IMR-90 (cell line): Measurements from ENCODE around the gene METRNL. TPM values are rescaled to one million over a fixed set of nuclear protein-coding genes. Genes with fewer than 3 reads are reported as not detected.

ENCODE experiments used
- ATAC-seq: fragments of 200-7000 bp; cut with Tn5 transposase; 2 replicates; pipeline ENCODE4 v1.9.1; 2020; ENCODE audit warnings: low read depth, mild to moderate bottlenecking, moderate library complexity
- BruUV-seq: library from RNA; stranded (reverse); fragments of 400-500 nt; replicated peaks from 2 replicates; lab custom pipeline; 2021; lab: Mats Ljungman, UMichigan
- CTCF ChIA-PET: fragments of 300-600 bp; formaldehyde crosslinking; extraction: SDS; loops from one replicate; lab custom pipeline; 2021; ENCODE audit warnings: antibody characterized with exemption; lab: Yijun Ruan, JAX
- POLR2A ChIA-PET: fragments of 300-600 bp; sonication (Branson Sonifier 250); formaldehyde crosslinking; loops from one replicate; lab custom pipeline; 2022; ENCODE audit warnings: antibody characterized with exemption; ENCODE audit not compliant: unreplicated experiment; lab: Charles Lee
- DNase-seq: peaks from one replicate; pipeline ENCODE4 v3.0.0; 2013
- H2AFZ ChIP-seq: replicated peaks from 2 replicates; pipeline ENCODE3; 2013; ENCODE audit warnings: low read length, mild to moderate bottlenecking; ENCODE audit not compliant: poor library complexity
- H2AK5ac ChIP-seq: 2 replicates; pipeline ENCODE4 v1.6.1; 2013; ENCODE audit warnings: low read depth, low read length, inconsistent platforms
- H2AK9ac ChIP-seq: replicated peaks from 2 replicates; pipeline ENCODE3; 2013; ENCODE audit warnings: mild to moderate bottlenecking, low read depth, low read length, moderate library complexity; ENCODE audit not compliant: poor library complexity
- H2BK120ac ChIP-seq: 2 replicates; pipeline ENCODE4 v1.6.1; 2013; ENCODE audit warnings: low read depth, low read length, inconsistent platforms
- H2BK15ac ChIP-seq: 3 replicates; pipeline ENCODE4 v1.6.1; 2013; ENCODE audit warnings: low read depth, low read length, inconsistent platforms
- H2BK20ac ChIP-seq: 2 replicates; pipeline ENCODE4 v1.6.1; 2013; ENCODE audit warnings: low read depth, mild to moderate bottlenecking, inconsistent platforms, low read length, moderate library complexity
- H2BK5ac ChIP-seq: 2 replicates; pipeline ENCODE4 v1.6.1; 2013; ENCODE audit warnings: mild to moderate bottlenecking, low read depth, low read length, inconsistent platforms; ENCODE audit not compliant: poor library complexity, severe bottlenecking
- H3K14ac ChIP-seq: replicated peaks from 2 replicates; pipeline ENCODE4 v1.6.1; 2013; ENCODE audit warnings: low read depth, low read length, inconsistent platforms
- H3K18ac ChIP-seq: 2 replicates; pipeline ENCODE4 v1.6.1; 2013; ENCODE audit warnings: low read depth, low read length, control low read depth
- H3K23ac ChIP-seq: 2 replicates; pipeline ENCODE4 v1.6.1; 2013; ENCODE audit warnings: low read depth, low read length, inconsistent platforms
- H3K27ac ChIP-seq: 2 replicates; pipeline ENCODE4 v1.5.1; 2013; ENCODE audit warnings: mild to moderate bottlenecking, control low read depth, low read length; ENCODE audit not compliant: insufficient read depth
- H3K27me3 ChIP-seq: 2 replicates; pipeline ENCODE4 v1.6.1; 2013; ENCODE audit warnings: low read length; ENCODE audit not compliant: control insufficient read depth, insufficient read depth
- H3K36me3 ChIP-seq: 2 replicates; pipeline ENCODE4 v1.6.1; 2013; ENCODE audit warnings: low read length, mixed read lengths; ENCODE audit not compliant: control insufficient read depth, insufficient read depth
- H3K4ac ChIP-seq: 2 replicates; pipeline ENCODE4 v1.6.1; 2013; ENCODE audit warnings: low read depth, low read length, inconsistent platforms
- H3K4me1 ChIP-seq: 2 replicates; pipeline ENCODE4 v1.6.1; 2013; ENCODE audit warnings: low read length, mixed read lengths; ENCODE audit not compliant: control insufficient read depth, insufficient read depth
- H3K4me2 ChIP-seq: 2 replicates; pipeline ENCODE4 v1.6.1; 2013; ENCODE audit warnings: low read depth, mild to moderate bottlenecking, control low read depth, low read length, moderate library complexity
- H3K4me3 ChIP-seq: 2 replicates; pipeline ENCODE4 v1.5.1; 2013; ENCODE audit warnings: low read depth, mild to moderate bottlenecking, control low read depth, low read length, moderate library complexity; ENCODE audit not compliant: insufficient read depth
- H3K56ac ChIP-seq: 2 replicates; pipeline ENCODE4 v1.6.1; 2013; ENCODE audit warnings: low read length, inconsistent platforms; ENCODE audit not compliant: insufficient read depth; ENCODE audit errors: extremely low read depth
- H3K79me1 ChIP-seq, 2 experiments: 2 replicates each; pipeline ENCODE4 v1.6.1; 2013; ENCODE audit warnings: low read length in 2 of 2, inconsistent platforms in 1 of 2, low read depth in 1 of 2
- H3K9ac ChIP-seq: 2 replicates; pipeline ENCODE4 v1.6.1; 2013; ENCODE audit warnings: low read depth, low read length, control low read depth
- H3K9me1 ChIP-seq: 2 replicates; pipeline ENCODE4 v1.6.1; 2013; ENCODE audit warnings: low read length, inconsistent platforms; ENCODE audit not compliant: insufficient read depth
- H3K9me3 ChIP-seq: 2 replicates; pipeline ENCODE4 v1.6.1; 2013; ENCODE audit warnings: low read length; ENCODE audit not compliant: control insufficient read depth, insufficient read depth
- H4K20me1 ChIP-seq: 2 replicates; pipeline ENCODE4 v1.6.1; 2013; ENCODE audit warnings: low read length, inconsistent platforms; ENCODE audit not compliant: insufficient read depth
- H4K5ac ChIP-seq: 2 replicates; pipeline ENCODE4 v1.6.1; 2013; ENCODE audit warnings: mild to moderate bottlenecking, low read depth, low read length, control low read depth
- H4K8ac ChIP-seq, 2 experiments: 2 replicates each; pipeline ENCODE4 v1.6.1; 2013; ENCODE audit warnings: low read depth in 2 of 2, low read length in 2 of 2, control low read depth in 1 of 2, inconsistent platforms in 1 of 2
- H4K91ac ChIP-seq: 2 replicates; pipeline ENCODE4 v1.6.1; 2013; ENCODE audit warnings: low read depth, low read length, inconsistent platforms; ENCODE audit not compliant: insufficient read depth
- CHD1 ChIP-seq: IDR thresholded peaks from 2 replicates; pipeline ENCODE4 v1.6.1; 2012; ENCODE audit warnings: low read depth, low read length, improper control_type of control experiment
- CTCF ChIP-seq: conservative IDR thresholded peaks from 2 replicates; pipeline ENCODE4 v1.5.1; 2012; ENCODE audit warnings: mild to moderate bottlenecking, low read depth, low read length, improper control_type of control experiment
- MAFK ChIP-seq: IDR thresholded peaks from 2 replicates; pipeline ENCODE4 v1.6.1; 2012; ENCODE audit warnings: low read depth, low read length, improper control_type of control experiment
- MAZ ChIP-seq: IDR thresholded peaks from 2 replicates; pipeline ENCODE4 v1.6.1; 2012; ENCODE audit warnings: low read depth, mild to moderate bottlenecking, low read length, improper control_type of control experiment, moderate library complexity, borderline replicate concordance
- RCOR1 ChIP-seq: IDR thresholded peaks from 2 replicates; pipeline ENCODE4 v1.6.1; 2012; ENCODE audit warnings: mild to moderate bottlenecking, low read length, improper control_type of control experiment; ENCODE audit not compliant: insufficient replicate concordance
- SMC3 ChIP-seq: fragments of 150-350 bp; IDR thresholded peaks from 2 replicates; pipeline ENCODE4 v1.6.1; 2016; ENCODE audit warnings: low read depth, mild to moderate bottlenecking, antibody characterized with exemption, low read length, moderate library complexity
- WGBS, 2 experiments: methylation state at CpG; one replicate each; pipeline versions ENCODE4 v1.1.5 to v1.1.7; 2013; ENCODE audit warnings: missing lambda C conversion rate in 2 of 2; ENCODE audit not compliant: insufficient read length in 1 of 2; ENCODE audit errors: extremely low coverage in 2 of 2; 5-methylcytosine and 5-hydroxymethylcytosine counted together
- dilution Hi-C: fragments of 300-500 bp; cut with HindIII; formaldehyde crosslinking; loops from one replicate; pipeline ENCODE4 v1.14.3; 2018; ENCODE audit warnings: low sequenced_read_pairs; ENCODE audit not compliant: unreplicated experiment
- in situ Hi-C: fragments of 300-500 bp; cut with MboI; formaldehyde crosslinking; loops from 3 replicates; pipeline ENCODE4 v1.14.3; 2019; ENCODE audit warnings: low sequenced_read_pairs, inconsistent platforms, mixed read lengths
- intact Hi-C: fragments of 100-400 bp; cut with micrococcal nuclease; formaldehyde crosslinking; loops from 2 replicates; pipeline ENCODE4 v1.10.0; 2022
- polyA plus RNA-seq, 3 experiments: library from polyadenylated mRNA; depleted of rRNA; stranded (reverse); fragments of >200 nt; gene quantifications; 2 replicates each; pipeline ENCODE4 v1.2.3, GENCODE V29; 2012; ENCODE audit warnings: low replicate concordance in 1 of 3
- total RNA-seq: library from RNA; depleted of rRNA; stranded (reverse); fragments of >200 nt; gene quantifications from 2 replicates; pipeline ENCODE4 v1.2.3, GENCODE V29; 2012

Gene METRNL
- total and polyA plus RNA-seq, 2 of the 4 experiments (the other 2 are of a cell fraction): 17.9 to 48.2 TPM

- H3K18ac ChIP-seq: no peak overlapping the region
- H3K23ac ChIP-seq: no peak overlapping the region
- no peak overlapping the region for H2AK9ac ChIP-seq
- WGBS, 2 experiments: 94% methylated on average over 2 of the region's 16 CpGs; no CpG with 5 or more reads in 1 of the 2 experiments
- H3K36me3 ChIP-seq: no peaks in the 10 kb centered on the region
- H2BK120ac ChIP-seq: no peak overlapping the region
- H2BK20ac ChIP-seq: no peak overlapping the region
- no peaks in the 10 kb centered on the region for H3K4me1 ChIP-seq
- H3K14ac ChIP-seq: no peak overlapping the region
- H2AFZ ChIP-seq: no peak overlapping the region
- no peak overlapping the region for H3K27ac ChIP-seq
- H3K9me3 ChIP-seq: no peaks in the 10 kb centered on the region
- H3K9ac ChIP-seq: no peak overlapping the region
- TF ChIP-seq MAZ (no peak), MAFK (no peak), RCOR1 (no peak), SMC3 (no peak), CTCF (no peak), CHD1 (no peak)
- no peak overlapping the region for H3K4ac ChIP-seq
- ChIA-PET CTCF (no interaction called here), POLR2A (no interaction called here)
- no peak for DNase-seq
- no peaks in the 10 kb centered on the region for H3K9me1 ChIP-seq
- no peak overlapping the region for H4K5ac ChIP-seq
- ATAC-seq: no peak
- H3K56ac ChIP-seq: no peak overlapping the region
- no peak overlapping the region for H2BK15ac ChIP-seq
- no peak overlapping the region for H4K8ac ChIP-seq
- intact Hi-C loops (no loop called here), in situ Hi-C loops (no loop called here), dilution Hi-C loops (no loop called here)
- BruUV-seq: no TSS peak
- H2AK5ac ChIP-seq: no peak overlapping the region
- no peak overlapping the region for H4K91ac ChIP-seq
- H3K79me1 ChIP-seq: no peaks in the 10 kb centered on the region
- no peak overlapping the region for H2BK5ac ChIP-seq
- no peaks in the 10 kb centered on the region for H4K20me1 ChIP-seq
- peaks cover 42% of the 10 kb centered on the region for H3K27me3 ChIP-seq
- H3K4me3 ChIP-seq: no peak overlapping the region
- H3K4me2 ChIP-seq: no peak overlapping the region
Observed at GRCh38 chr17:83136931-83137330, 57.5 kb downstream of the METRNL start.
